ENCODE measurements around the gene SRGAP3. TPM values are rescaled to one million over a fixed set of nuclear protein-coding genes. Genes with fewer than 3 reads are reported as not detected.

SRGAP3 gene
- total and polyA plus RNA-seq, 10 of the 15 experiments (the other 5 are each of a cell fraction or from before 2014, with no cell fraction given) = 0.32 to 1.7 (median 0.99) TPM

GRCh38 chr3:9067352-9067975 is 182.0 kb downstream of the SRGAP3 start:
- POLR2A ChIA-PET = no interaction called here
- RAD21 ChIA-PET (ENCODE audit: unreplicated experiment) = interaction anchor here (1.3 kb wide), 1 partner anchor 96 kb away, joined by 3 read pairs; no protein-coding TSS in a partner anchor
- no peaks in the 10 kb centered on the region; the same call in 1 of the 2 replicates for H4K20me1 ChIP-seq (ENCODE audit: control insufficient read depth, insufficient read depth)
- H3K79me2 ChIP-seq (ENCODE audit: control insufficient read depth, insufficient read depth, low read length) = no peaks in the 10 kb centered on the region
- 9% methylated on average over 13 of the region's 13 CpGs for WGBS (ENCODE audit: insufficient coverage, insufficient replicate concordance, low lambda C conversion rate, missing lambda C conversion rate)
- TF ChIP-seq REST (IDR thresholded peaks at IDR 0.05; ENCODE audit: low read depth, low read length) = no peak
- peak; percentile 96 for TF ChIP-seq RAD21 (IDR thresholded peaks at IDR 0.05; ENCODE audit: insufficient read depth, low read depth, low read length)
- TF ChIP-seq SMC3 (IDR thresholded peaks at IDR 0.05; ENCODE audit: borderline replicate concordance, low read length) = peak; percentile 96
- TF ChIP-seq BACH1 (IDR thresholded peaks at IDR 0.05; ENCODE audit: borderline replicate concordance) = no peak
- no peak for TF ChIP-seq KLF5 (IDR thresholded peaks at IDR 0.05; ENCODE audit: partially characterized antibody)
- TF ChIP-seq CTCF (IDR thresholded peaks at IDR 0.05 in 2 of 3, conservative IDR thresholded peaks at IDR 0.05 in 1 of 3; ENCODE audit: control insufficient read depth in 2 of 3, extremely low read depth in 1 of 3, insufficient read depth in 1 of 3, low read depth in 3 of 3, low read length in 3 of 3) = peak; percentile 90 to 95 (median 94)
- TF ChIP-seq POU2F2 (IDR thresholded peaks at IDR 0.05; ENCODE audit: borderline replicate concordance, low read depth, low read length) = peak; percentile 73; the same call in 1 of the 3 replicates
- no peak for TF ChIP-seq ETV6 (conservative IDR thresholded peaks at IDR 0.05 in 1 of 2, IDR thresholded peaks at IDR 0.05 in 1 of 2; ENCODE audit: borderline replicate concordance in 1 of 2, low read depth in 1 of 2)
- no peak for TF ChIP-seq TCF12 (IDR thresholded peaks at IDR 0.05; ENCODE audit: low read depth, low read length)
- TF ChIP-seq TAF1 (IDR thresholded peaks at IDR 0.05; ENCODE audit: borderline replicate concordance, low read depth, low read length) = no peak
- TF ChIP-seq YY1 (IDR thresholded peaks at IDR 0.05; ENCODE audit: low read depth, low read length) = peak; percentile 52; the same call in 1 of the 2 replicates
- TF ChIP-seq CREM (IDR thresholded peaks at IDR 0.05; ENCODE audit: low read depth) = no peak
- DNase-seq (ENCODE audit: low read depth, low spot score) (peak; percentile 11), FAIRE-seq (peak; percentile 85), ATAC-seq (peak; percentile 92)
- H3K9me3 ChIP-seq (replicated peaks; ENCODE audit: control insufficient read depth, insufficient read depth, low read length) = no peaks in the 10 kb centered on the region
- H3K36me3 ChIP-seq (ENCODE audit: control insufficient read depth in 2 of 2, insufficient read depth in 2 of 2, low read length in 1 of 2) = no peaks in the 10 kb centered on the region
- no peak overlapping the region for H2AFZ ChIP-seq (ENCODE audit: control insufficient read depth, low read depth, low read length)
- H3K4me2 ChIP-seq (ENCODE audit: control insufficient read depth, insufficient read depth) = no peak overlapping the region
- SMC1A ChIA-PET (ENCODE audit: uncharacterized antibody, unreplicated experiment) = interaction anchor here (1.8 to 2.0 kb wide), 2 partner anchors 81 to 97 kb away, joined by 5 to 7 read pairs; no protein-coding TSS in a partner anchor
- BruUV-seq (replicated peaks) = no TSS peak
- no peak overlapping the region for H3K4me3 ChIP-seq
- no peaks in the 10 kb centered on the region for H3K27me3 ChIP-seq (replicated peaks in 1 of 2; ENCODE audit: control insufficient read depth in 2 of 2, insufficient read depth in 2 of 2, low read length in 1 of 2)
- H3K4me1 ChIP-seq (ENCODE audit: control insufficient read depth, insufficient read depth, low read length) = no peaks in the 10 kb centered on the region
- no peak overlapping the region for H3K9ac ChIP-seq (ENCODE audit: control insufficient read depth, insufficient read depth, low read length)
- in situ Hi-C loops (cut with MboI) (loop anchor here (5.0 kb wide), 2 partner anchors 95 to 235 kb away; no protein-coding TSS in a partner anchor), intact Hi-C loops (cut with micrococcal nuclease; ENCODE audit: unreplicated experiment) (loop anchor here (1.0 to 10.0 kb wide), 4 partner anchors 79 to 403 kb away; no protein-coding TSS in a partner anchor)
- H3K27ac ChIP-seq (ENCODE audit: control insufficient read depth, insufficient read depth) = no peak overlapping the region
- CTCF ChIA-PET = interaction anchor here (1.0 to 6.9 kb wide), 7 partner anchors 15 to 279 kb away, joined by 3 to 56 read pairs (median 7); no protein-coding TSS in a partner anchor
